Epithelial cell of esophagus (primary cell): ENCODE measurements around the gene PKHD1.
A peak's percentile ranks its signal among the peaks of the same experiment; 100 is the strongest.

Source experiments
- DNase-seq: peaks from one replicate; pipeline ENCODE4 v3.0.0; 2010; ENCODE audit warnings: low read depth
- H3K4me3 ChIP-seq: 2 replicates; pipeline ENCODE4 v1.5.1; 2011; ENCODE audit warnings: mild to moderate bottlenecking, low read length, control low read depth
- TF ChIP-seq, protein P1 (sequence below): IDR thresholded peaks from 2 replicates; pipeline ENCODE4 v1.5.1; 2011; ENCODE audit warnings: low read depth, mild to moderate bottlenecking, low read length, control low read depth, inconsistent platforms; ENCODE audit not compliant: insufficient read depth; ENCODE audit errors: missing control alignments

PKHD1 gene

DNA sequence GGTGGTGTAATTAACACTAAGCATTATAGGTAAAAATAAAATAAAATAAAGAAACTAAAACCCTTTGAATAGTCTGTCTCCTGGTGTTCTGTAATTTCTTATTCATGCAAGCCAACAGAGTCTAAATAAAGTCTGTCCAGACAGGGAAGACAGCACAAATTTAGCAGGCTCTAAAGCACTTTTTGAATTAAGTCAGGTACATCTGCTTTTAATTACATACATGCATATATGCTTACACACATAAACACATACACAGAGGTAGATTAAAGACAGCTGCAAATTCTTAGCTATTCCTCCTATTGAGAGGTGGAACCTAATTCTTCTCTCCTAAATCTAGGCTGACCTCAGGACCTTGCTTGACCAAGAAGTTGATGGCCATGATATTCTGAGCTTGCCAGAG, 262.5 kb downstream of the PKHD1 start:
- H3K4me3 ChIP-seq: no peak overlapping the region
- TF ChIP-seq, protein P1, sequence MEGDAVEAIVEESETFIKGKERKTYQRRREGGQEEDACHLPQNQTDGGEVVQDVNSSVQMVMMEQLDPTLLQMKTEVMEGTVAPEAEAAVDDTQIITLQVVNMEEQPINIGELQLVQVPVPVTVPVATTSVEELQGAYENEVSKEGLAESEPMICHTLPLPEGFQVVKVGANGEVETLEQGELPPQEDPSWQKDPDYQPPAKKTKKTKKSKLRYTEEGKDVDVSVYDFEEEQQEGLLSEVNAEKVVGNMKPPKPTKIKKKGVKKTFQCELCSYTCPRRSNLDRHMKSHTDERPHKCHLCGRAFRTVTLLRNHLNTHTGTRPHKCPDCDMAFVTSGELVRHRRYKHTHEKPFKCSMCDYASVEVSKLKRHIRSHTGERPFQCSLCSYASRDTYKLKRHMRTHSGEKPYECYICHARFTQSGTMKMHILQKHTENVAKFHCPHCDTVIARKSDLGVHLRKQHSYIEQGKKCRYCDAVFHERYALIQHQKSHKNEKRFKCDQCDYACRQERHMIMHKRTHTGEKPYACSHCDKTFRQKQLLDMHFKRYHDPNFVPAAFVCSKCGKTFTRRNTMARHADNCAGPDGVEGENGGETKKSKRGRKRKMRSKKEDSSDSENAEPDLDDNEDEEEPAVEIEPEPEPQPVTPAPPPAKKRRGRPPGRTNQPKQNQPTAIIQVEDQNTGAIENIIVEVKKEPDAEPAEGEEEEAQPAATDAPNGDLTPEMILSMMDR: no peak
- no peak for DNase-seq

DNA sequence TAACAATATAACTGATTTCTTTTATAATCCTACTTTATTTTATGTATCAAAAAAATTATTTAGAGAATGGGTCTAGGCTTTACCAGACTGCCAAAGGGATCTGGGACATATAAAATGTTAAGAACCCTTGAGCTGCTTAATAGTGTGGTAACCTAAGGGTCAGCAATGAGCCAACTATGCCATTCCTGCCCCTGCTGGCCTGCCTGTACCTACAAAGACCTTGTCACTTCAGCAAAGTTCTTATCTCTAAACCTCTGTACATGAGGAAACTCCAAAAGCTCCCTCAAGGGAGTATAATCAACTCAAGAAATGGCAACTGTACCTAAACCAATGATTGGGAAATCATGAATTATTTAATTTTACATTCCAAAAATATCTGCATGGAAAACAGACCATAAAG, 266.9 kb downstream of the PKHD1 start:
- no peak for DNase-seq
- H3K4me3 ChIP-seq: no peak overlapping the region
- TF ChIP-seq, protein P1: no peak

DNA sequence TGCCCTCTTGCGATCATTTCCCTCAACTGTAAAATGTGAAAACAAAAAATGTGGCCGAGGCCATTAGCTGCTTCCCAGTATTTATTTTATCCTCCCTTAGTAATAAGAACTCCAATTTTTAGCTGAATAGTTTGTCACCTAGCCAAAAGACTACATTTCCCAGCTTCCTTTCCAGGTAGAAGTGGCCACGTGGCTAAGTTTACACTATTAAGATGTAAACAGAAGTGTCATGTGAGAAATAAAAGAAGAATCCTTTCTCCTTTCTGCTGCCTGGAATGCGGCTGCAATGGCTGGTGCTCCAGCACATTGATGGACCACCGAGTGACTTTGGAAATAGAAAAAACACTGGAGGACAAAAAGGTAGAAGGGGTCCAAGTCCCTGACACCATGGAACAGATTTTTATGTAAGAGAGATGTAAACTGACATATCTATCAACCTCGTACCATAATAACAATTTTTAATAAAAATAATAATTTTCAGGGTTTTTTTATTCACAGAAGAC, 268.8 kb downstream of the PKHD1 start:
- no peak for DNase-seq
- TF ChIP-seq, protein P1: no peak
- H3K4me3 ChIP-seq: no peak overlapping the region

DNA sequence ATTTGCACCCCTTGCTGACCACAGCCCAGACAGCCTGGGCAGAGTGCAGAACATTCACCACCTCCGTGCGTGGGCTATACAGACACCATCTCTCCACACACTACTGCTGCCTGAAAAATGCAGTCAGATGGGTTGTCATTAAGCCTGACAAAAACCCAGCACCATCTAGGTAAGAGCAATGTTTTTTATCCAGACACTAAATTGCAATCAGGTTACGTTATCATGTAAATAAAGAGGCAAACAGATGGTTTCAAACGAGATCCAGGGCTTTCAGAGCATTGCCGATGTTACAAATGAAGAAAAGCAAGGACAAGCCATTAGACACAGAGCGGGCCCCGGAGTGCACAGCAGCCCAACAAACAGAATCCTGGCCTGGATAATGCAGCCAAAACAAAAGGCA, 269.6 kb downstream of the PKHD1 start:
- H3K4me3 ChIP-seq: no peak overlapping the region
- no peak for DNase-seq
- TF ChIP-seq, protein P1: no peak

DNA sequence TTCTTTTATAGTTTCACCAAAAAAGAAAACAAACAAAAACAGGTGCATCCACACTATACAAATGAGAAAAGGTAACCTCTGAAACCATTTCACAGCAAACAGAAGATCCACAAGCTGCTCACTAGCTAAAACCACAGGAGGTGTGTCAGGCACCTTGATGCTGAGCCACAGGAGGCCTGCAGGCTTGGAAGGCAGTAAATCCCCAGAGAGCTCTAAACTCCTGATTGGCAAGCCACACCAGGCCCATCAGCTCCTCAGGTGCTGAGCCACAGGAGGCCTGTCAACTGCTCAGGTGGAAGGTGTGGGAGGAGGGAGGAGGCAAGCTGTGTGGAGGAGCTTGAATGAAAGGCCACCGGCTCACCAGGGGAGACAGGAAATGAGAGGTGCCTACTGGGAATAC, 273.0 kb downstream of the PKHD1 start:
- peak; percentile 1 for DNase-seq
- TF ChIP-seq, protein P1: no peak

DNA sequence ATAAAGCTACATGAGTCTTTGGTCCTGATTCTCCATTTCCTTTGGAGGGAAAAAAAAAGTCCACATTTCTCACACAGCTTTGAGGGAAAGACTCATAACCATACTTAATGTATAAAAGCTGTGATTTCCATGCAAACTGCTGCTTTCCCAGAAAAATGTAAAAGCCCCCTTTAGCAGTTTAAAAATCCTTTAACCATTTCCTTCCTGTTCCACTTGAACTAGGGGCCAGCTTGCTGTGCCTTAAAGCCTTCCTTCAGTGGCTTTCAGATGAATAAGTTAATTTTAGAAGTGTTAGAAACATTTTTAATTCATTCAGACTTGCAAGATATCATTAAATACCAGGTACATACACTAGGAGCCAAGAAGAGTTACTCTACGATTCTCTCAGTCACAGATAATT, 273.5 kb downstream of the PKHD1 start:
- no peak for DNase-seq
- H3K4me3 ChIP-seq: no peak overlapping the region
- TF ChIP-seq, protein P1: no peak

More for the DNA sequence above, 273.0 kb downstream of the PKHD1 start:
- H3K4me3 ChIP-seq: no peak overlapping the region

DNA sequence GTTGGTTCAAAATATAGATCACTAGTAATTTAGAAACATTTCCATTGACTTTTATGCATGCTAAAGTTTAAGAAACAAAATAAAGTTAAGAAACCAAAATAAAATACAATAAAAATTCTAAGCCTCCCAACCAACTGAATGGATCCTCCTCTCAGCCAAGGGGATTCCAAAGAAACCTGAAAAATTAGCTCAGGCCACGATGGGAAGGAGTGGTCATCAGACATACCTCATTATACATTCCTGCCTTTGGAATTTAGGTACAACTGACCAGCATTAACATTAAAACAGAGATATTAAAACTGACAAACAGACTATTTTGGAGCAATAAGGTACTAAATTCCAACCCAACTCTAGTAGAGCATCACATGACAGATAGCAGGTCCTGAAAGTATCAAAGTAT, 275.2 kb downstream of the PKHD1 start:
- DNase-seq: no peak
- no peak overlapping the region for H3K4me3 ChIP-seq
- TF ChIP-seq, protein P1: no peak
